Esophagus muscularis mucosa (tissue), 4 donors: Measurements from ENCODE around the gene CRHBP. TPM values are rescaled to one million over a fixed set of nuclear protein-coding genes. Genes with fewer than 3 reads are reported as not detected.
A peak's percentile ranks its signal among the peaks of the same experiment; 100 is the strongest.

Experiments used
- DNase-seq: peaks from one replicate; pipeline ENCODE4 v3.0.0-alpha.2; 2017; ENCODE audit errors: extremely low spot score
- H3K27ac ChIP-seq, 4 donors: fragments of 200-600 bp; sonication (generic); replicated peaks in 1 of 4; 1 replicate in 3 of 4; 2 replicates in 1 of 4; pipeline ENCODE4 v1.5.1; 2016 to 2019; ENCODE audit warnings: mild to moderate bottlenecking in 1 of 4
- H3K27me3 ChIP-seq, 4 donors: fragments of 200-600 bp; sonication (generic); one replicate each; pipeline versions ENCODE4 v1.5.1 to v1.6.0; 2016 to 2019
- H3K36me3 ChIP-seq, 4 donors: fragments of 200-600 bp; sonication (generic); one replicate each; pipeline ENCODE4 v1.5.1; 2016 to 2019
- H3K4me1 ChIP-seq, 4 donors: fragments of 200-600 bp; sonication (generic); one replicate each; pipeline ENCODE4 v1.5.1; 2016 to 2019
- H3K4me3 ChIP-seq, 4 donors: fragments of 200-600 bp; sonication (generic); 1 replicate in 2 of 4; 2 replicates in 2 of 4; pipeline ENCODE4 v1.5.1; 2016 to 2019; ENCODE audit warnings: mild to moderate bottlenecking in 4 of 4, moderate library complexity in 1 of 4
- H3K9me3 ChIP-seq, 4 donors: fragments of 200-600 bp; sonication (generic); 1 replicate in 3 of 4; 2 replicates in 1 of 4; pipeline ENCODE4 v1.5.1; 2016 to 2019
- CTCF ChIP-seq, 3 experiments: fragments of 200-600 bp in 2 of 3; fragments of 450-650 bp in 1 of 3; sonication (generic) in 2 of 3; IDR thresholded peaks; one replicate each; pipeline ENCODE4 v1.5.1; 2017 to 2019; ENCODE audit warnings: antibody characterized with exemption in 3 of 3, mild to moderate bottlenecking in 2 of 3, moderate library complexity in 1 of 3
- EP300 ChIP-seq: sonication (generic); formaldehyde crosslinking; IDR thresholded peaks from one replicate; pipeline ENCODE4 v1.6.1; 2017; ENCODE audit warnings: antibody characterized with exemption
- POLR2A ChIP-seq: fragments of 450-650 bp; IDR thresholded peaks from one replicate; pipeline ENCODE4 v1.6.1; 2017; ENCODE audit warnings: antibody characterized with exemption, moderate library complexity, mild to moderate bottlenecking, low read depth
- POLR2AphosphoS5 ChIP-seq, 2 donors: sonication (generic); formaldehyde crosslinking; IDR thresholded peaks; one replicate each; pipeline ENCODE4 v1.6.1; 2017; ENCODE audit warnings: antibody characterized with exemption in 2 of 2
- WGBS: methylation state at CpG from one replicate; pipeline ENCODE4 v1.1.5; 2018; 5-methylcytosine and 5-hydroxymethylcytosine counted together
- intact Hi-C: fragments of 100-400 bp; cut with DNase I; formaldehyde crosslinking; loops from one replicate; pipeline ENCODE4 v1.15.1; 2023
- total RNA-seq, 4 donors: library from RNA; depleted of rRNA; stranded (reverse); fragments of >200 nt; gene quantifications; one replicate each; pipeline versions ENCODE4 v1.1.0 to v1.2.1, GENCODE V29; 2016

The CRHBP gene
- total RNA-seq, 4 donors from 2014 or later = 0.52 to 1.8 (median 0.84) TPM; not detected in 1

- H3K9me3 ChIP-seq = no peaks in the 10 kb centered on the region
- H3K4me1 ChIP-seq = no peaks in the 10 kb centered on the region
- intact Hi-C loops = no loop called here
- H3K36me3 ChIP-seq = no peaks in the 10 kb centered on the region
- no peak overlapping the region for H3K27ac ChIP-seq
- no peak overlapping the region for H3K4me3 ChIP-seq
- TF ChIP-seq POLR2A (no peak), CTCF (IDR thresholded peaks at IDR 0.05) (no peak), EP300 (no peak), POLR2AphosphoS5 (IDR thresholded peaks at IDR 0.05) (no peak)
- 73% methylated on average over 2 of the region's 2 CpGs for WGBS
- no peaks in the 10 kb centered on the region for H3K27me3 ChIP-seq
- no peak for DNase-seq
These were observed 6.8 kb upstream of the CRHBP start for GRCh38 chr5:76946090-76946489.

GRCh38 chr5:76947082-76947503 is 5.8 kb upstream of the CRHBP start:
- Histone ChIP-seq H3K27ac (no peak overlapping the region), H3K4me3 (no peak overlapping the region), H3K4me1 (no peaks in the 10 kb centered on the region), H3K36me3 (no peaks in the 10 kb centered on the region), H3K9me3 (no peaks in the 10 kb centered on the region), H3K27me3 (no peaks in the 10 kb centered on the region)
- intact Hi-C loops = no loop called here
- no peak for TF ChIP-seq CTCF (IDR thresholded peaks at IDR 0.05)
- no peak for TF ChIP-seq EP300
- TF ChIP-seq POLR2AphosphoS5 (IDR thresholded peaks at IDR 0.05) = no peak
- TF ChIP-seq POLR2A = no peak
- DNase-seq = no peak
- 50% methylated on average over 4 of the region's 4 CpGs for WGBS

- Histone ChIP-seq H3K36me3 (no peaks in the 10 kb centered on the region), H3K27ac (peak overlapping the region in 1 of 4 donors; percentile 3), H3K4me3 (peak overlapping the region; percentile 42 to 54 (median 46)), H3K4me1 (peaks cover 6 to 16% (median 9%) of the 10 kb centered on the region in 4 donors), H3K9me3 (no peaks in the 10 kb centered on the region), H3K27me3 (peaks cover 0 to 25% (median 16%) of the 10 kb centered on the region in 4 donors)
- DNase-seq = no peak
- intact Hi-C loops = no loop called here
- under 1% methylated on average over 47 of the region's 81 CpGs for WGBS
- TF ChIP-seq POLR2A (no peak), POLR2AphosphoS5 (IDR thresholded peaks at IDR 0.05) (no peak), EP300 (no peak), CTCF (IDR thresholded peaks at IDR 0.05) (no peak)
These were observed 922 bp downstream of the CRHBP start for GRCh38 chr5:76953551-76954382.

GRCh38 chr5:76954383-76954763 is 1.5 kb downstream of the CRHBP start:
- 18% methylated on average over 15 of the region's 25 CpGs for WGBS
- Histone ChIP-seq H3K4me3 (peak overlapping the region; percentile 42 to 54 (median 46)), H3K27ac (peak overlapping the region in 1 of 4 donors; percentile 3), H3K9me3 (no peaks in the 10 kb centered on the region), H3K27me3 (peaks cover 0 to 25% (median 16%) of the 10 kb centered on the region in 4 donors), H3K4me1 (peaks cover 6 to 16% (median 9%) of the 10 kb centered on the region in 4 donors), H3K36me3 (no peaks in the 10 kb centered on the region)
- intact Hi-C loops = no loop called here
- TF ChIP-seq POLR2AphosphoS5 (IDR thresholded peaks at IDR 0.05) (no peak), EP300 (no peak), POLR2A (no peak), CTCF (IDR thresholded peaks at IDR 0.05) (no peak)
- no peak for DNase-seq
